GM21367 (cell line): Measurements from ENCODE around the gene MLLT1.

Source experiments
- ATAC-seq: cut with Tn5 transposase; IDR thresholded peaks from one replicate; pipeline ENCODE4 v1.9.1; 2021; ENCODE audit not compliant: unreplicated experiment

Gene MLLT1

DNA sequence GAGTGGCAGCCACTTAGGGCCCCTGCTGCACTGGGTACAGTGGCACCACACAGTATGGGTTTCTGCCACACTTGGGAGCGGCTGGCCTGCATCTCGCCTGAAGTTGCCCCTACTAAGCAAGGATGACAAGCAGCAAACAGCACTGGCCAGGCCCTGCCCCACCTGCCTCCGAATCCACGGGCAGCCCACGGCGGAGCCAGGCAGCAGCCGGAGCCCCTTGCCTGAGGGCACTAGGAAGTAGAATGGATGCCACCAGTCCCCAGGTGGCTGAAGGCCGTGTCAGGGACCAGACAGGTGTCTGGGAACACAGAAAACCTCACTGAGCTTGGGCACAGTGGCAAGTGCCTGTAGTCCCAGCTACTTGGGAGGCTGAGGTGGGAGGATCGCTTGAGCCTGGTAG lies 19.4 kb downstream of the MLLT1 start:
- no peak for ATAC-seq

DNA sequence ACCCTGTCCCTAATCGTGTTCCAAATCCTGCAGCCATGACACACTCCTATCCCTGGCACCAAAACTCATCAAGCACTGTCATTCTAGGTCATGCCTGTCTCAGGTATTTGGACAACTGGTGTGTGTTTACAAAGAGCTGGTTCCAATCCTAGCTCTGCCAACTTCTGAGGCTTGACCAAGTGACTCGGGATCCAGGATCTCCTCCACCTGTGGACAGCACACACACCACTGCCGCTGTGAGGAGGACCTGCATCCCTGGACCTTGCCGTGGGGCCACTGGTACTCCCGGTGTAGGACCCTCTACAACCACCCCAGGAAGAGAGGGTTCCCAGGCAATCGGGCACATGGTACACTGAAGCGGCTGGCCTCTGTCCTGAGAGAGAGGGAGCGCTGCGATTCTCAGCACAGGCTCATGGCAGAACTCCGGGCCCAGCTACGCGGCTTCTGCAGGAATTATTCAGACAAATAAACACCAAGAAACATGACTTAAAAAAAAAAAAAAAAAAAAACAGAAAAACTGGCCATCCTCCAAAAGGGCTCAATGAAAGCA lies 20.4 kb downstream of the MLLT1 start:
- ATAC-seq, result no peak

DNA sequence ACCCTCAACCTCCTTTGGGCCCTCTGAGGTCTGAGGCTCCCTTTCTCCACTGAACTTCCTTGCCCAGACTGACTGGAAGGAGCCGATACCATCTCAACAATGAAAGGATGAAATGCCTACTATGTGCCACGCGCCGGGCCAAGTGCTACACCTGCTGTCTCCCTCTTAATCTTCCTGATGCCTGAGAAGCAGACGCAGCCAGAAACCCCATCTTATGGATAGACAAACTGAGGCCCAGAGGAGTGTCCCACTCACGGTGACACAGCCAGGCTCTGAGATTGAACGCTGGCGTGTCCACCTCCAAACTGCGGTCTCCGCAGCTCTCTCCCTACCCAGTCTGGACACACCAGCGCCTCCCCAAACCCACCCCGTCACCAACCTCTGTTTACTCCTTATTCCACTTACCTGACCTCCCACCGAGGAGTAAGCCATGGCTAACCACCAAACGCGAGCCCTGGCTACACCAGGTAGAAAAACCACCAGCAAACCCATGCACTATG lies 20.9 kb downstream of the MLLT1 start:
- no peak for ATAC-seq

DNA sequence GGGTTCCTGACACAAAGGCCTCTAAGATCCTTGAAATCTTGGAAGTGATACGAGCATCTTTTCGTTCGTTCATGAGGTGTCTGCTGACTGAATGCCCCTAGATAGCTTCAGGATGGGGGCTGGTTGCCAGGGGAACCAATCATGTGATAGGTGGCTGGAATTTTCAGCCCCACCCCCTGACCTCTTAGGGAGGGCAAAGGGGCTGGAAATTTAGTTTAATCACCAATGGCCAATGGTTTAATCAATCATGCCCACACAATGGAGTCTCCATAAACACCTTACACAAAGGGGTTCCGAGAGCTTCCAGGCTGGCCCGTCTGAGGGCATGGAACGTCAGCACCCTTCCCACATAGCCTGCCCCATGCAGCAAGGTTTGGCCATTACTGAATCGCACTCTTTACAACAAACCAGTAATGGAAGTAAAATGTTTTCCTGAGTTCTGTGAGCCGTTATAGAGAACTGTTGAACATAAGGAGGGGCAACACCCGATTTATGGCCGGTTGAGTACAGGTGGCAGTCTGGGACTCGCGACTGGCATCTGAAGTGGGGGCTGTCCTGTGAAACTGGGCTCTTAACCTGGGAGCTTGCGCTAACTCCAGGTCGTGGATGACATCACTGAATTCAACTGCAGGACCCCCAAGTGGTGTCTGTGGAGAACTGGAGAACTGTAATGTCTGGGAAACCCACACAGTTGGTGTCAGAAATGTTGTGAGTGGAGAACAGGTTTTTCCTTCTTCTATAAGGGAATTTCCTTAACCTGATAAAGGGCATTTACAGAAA lies 25.6 kb downstream of the MLLT1 start:
- ATAC-seq, result no peak

DNA sequence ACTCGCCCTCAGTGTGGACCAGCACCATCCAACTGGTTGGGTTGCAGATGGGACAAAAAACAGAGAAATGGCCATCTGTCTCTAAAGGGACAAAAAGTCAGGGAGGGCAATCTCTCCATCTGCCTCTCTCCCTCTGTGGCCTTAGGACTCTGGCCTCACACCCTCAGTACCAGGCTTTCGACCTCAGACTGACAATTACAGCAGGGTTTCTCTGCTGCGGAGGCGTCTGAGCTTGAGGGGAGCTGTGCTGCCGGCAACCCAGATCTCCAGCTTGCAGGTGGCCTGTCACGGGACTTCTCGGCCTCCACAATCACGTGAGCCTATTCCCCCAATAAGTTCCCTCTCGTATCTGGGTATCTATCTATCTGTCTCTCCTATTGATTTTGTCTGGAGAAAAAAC lies 27.7 kb downstream of the MLLT1 start:
- no peak for ATAC-seq

DNA sequence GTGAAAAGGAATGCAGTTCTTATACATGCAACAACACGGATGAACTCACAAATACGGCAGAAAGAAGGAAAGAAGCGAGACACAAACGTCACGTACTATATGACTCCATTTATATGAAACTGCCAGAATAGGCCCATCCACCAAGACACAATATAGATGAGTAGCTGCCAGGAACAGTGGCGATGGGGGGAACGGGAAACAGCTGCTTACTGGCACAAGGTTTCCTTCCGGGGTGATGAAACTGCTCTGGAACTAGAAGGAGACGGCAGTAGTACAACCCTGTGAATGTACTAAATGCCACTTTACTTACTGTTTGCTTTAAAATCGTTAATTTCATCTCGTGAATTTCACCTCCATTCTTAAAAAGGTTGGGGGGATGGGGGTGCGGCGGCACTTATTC lies 28.9 kb downstream of the MLLT1 start:
- ATAC-seq, result no peak

DNA sequence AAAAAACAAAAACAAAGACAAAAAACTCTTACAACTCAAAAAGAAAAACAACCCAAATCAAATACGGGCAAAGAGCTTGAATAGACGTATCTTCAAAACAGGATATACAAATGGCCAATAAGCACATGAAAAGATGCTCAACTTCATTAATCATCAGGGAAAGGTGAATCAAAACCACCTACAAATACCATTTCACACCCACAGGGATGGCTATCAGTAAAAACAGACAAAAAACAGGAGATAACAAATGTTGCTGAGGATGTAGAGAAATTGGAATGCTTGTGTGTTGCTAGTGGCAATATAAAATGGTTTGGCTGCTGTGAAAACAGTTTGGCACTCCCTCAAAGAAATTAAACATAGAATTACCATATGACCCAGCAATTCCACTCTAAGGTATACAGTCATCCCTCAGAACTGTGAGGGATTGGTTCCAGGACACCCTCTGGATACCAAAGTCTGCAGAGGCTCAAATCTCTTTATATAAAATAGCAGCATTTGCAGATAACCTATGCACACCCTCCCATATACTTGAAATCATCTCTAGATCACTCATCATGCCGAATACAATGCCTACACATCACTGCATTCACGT lies 29.7 kb downstream of the MLLT1 start:
- ATAC-seq, result no peak

DNA sequence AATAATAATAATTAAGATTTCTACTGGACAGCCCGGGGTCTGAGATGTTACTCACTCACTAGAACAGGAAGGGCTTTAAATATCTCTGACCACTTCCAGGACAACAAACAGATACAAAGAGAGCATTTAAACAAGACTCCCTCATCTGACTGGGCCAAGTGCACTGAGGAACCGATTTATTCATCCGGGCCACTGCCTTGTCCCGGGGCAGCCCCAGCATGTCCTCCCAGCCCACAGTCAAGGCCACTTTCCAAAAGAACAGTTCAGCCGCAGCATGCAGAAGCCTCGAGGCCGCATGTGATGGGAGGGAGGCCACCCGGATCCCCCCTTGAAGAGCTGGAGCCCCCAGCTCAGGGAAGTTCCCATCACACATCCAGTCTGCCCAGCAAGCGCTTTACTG lies 30.5 kb downstream of the MLLT1 start:
- no peak for ATAC-seq

DNA sequence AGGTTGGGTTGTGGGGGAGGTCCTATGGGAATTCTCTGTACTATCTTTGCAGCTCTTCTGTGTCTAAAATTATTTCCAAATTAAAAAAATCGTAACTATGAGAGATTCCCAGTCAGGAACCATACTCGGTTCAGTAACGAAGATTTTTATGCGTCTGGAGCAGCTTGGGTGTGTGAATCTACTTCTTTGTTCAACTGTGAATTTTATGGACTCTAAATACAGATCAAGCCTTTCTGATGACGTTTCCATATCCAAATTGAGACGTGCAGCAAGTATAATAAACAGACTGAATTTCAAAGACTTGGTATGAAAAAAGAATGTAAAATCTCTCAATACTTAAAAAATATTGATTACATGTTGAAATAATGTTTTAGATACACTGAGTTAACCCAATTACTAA lies 30.9 kb downstream of the MLLT1 start:
- ATAC-seq, result no peak

DNA sequence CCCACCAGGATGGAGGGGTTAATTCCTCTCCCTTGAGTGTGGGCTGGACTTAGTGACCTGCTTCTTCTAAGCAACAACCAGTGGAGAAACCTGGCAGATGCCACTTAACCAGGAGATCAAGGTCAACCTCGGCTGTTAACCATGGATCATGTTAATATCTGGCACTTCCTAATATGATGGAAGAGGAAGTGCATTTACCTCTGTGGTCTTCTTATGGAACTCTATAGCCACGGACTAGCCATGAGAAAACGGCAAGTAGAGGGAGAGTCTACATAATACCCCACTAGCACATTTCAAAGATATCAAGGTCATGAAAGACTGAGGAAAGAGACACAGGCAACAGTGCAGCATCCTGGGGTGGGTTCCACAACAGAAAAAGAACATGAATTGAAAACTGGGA lies 31.4 kb downstream of the MLLT1 start:
- ATAC-seq, result no peak

DNA sequence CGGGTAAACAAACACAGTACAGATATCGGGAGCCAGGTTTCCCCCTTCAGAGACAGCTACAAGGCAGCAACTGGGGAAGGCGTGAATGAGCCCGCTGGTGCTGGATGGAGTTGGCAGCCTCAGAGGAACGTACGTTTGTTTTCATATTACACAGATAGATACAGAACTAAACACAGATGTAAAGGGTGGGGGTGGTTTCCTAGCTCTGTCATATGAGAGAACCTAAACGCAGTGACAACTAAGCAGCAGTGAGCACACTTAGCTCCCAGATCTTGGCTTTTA lies 32.8 kb downstream of the MLLT1 start:
- no peak for ATAC-seq

DNA sequence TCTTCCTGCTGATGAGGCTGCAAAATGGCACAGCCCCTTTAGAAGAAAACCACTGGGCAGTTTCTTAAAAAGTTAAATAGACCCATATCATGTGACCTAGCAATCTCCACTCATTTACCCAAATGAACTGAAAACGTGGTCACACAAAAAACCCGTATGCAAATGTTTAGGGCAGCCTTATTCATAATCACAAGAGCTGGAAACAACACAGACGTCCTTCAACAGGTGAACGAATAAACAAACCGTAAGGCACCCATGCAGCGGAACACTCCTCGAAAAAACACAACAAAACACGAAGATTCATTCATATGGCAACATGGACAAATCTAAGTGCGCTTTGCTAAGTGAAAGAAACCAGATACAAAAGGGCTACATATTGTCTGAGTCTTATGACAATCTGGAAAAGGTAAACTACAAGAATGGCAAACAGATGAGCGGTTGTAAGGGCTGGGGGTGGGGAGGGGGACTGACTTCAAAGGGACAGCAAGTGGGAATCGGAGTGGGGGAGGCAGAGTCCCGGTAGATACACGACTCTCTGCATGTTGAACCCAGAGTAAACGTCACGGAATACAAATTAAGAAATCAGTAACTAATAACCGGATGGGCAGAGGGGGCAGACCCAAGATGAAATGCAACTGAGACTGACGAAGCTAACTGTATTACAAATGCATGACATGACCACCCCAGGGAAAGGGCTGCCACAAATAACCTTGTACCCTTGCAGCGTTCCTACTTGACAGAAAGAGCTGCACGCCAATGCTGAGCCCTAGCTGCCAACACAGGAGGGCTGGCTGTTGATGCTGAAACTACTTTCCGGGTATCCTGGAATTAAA lies 33.4 kb downstream of the MLLT1 start:
- no peak for ATAC-seq

DNA sequence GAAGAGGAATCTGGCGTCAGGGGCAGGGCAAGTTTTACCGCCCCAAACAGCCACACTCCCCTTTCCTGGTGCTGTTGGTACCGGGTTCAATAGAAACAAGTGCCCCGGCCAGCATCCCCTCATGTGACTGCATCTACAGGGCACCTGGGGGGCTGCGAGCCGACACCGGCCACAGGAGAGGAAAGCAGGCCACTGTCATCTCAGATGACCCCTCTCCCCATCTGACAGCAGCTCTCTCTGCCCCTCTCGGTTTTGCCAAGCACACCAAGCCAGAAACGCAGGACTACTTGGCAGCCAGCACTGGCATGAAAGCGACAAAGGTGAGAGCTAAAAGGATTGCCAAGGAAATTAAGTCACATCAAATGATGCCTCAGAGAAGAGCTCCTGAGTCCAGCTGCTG lies 37.1 kb downstream of the MLLT1 start:
- ATAC-seq, result no peak

DNA sequence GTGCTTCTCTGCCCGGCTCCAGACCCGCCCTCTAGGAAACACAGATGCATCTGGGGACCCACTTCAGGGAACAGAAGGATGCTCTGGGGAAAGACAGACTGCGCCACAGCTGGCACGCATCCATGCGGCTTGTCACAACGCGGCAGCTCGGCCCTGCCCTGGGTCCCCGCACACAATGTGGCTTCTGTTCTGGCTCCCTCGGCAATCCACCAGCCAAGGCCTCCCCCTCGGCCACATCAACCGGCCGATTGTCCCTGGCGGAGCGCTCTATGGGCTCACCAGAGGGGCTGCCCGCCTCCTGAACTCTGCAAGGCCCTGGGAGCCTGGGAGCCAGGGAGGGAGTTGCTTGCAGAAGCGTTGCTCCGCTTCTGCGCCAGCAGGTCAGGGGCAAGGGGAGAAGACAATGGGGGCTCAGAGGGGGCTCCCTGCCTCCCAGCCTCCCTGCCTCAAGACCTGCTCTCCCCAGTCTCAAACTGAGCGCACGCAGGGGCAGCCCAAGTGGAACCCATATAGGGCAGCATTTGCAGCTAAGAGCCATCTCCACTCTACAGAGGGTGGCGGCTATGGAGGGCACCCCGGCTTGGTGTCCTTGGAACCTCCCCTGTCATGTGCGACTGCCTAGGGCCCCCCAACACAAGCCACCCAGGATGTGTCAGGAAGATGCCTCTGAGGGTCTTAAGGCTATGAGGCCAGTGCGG lies 37.9 kb downstream of the MLLT1 start:
- no peak for ATAC-seq

DNA sequence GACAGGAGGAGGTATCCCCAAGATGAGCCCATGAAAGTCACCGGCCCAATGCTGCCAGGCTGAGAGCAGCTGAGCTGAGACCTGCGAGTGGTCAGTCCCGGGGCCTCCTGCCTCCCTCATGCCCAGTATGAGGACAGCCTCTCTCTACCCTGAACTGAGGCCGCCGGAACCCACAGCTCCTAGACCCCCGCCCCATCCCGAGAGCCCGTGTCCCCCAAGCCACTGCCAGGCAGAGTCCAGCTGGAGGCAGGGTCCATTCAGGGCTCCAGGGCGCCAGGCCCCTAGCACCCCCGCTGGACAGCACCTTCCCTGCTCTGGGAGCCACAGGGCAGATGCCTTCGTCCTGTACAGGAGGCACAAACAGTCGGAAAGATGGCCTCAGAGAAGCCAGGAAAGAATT lies 38.7 kb downstream of the MLLT1 start:
- ATAC-seq, result no peak

DNA sequence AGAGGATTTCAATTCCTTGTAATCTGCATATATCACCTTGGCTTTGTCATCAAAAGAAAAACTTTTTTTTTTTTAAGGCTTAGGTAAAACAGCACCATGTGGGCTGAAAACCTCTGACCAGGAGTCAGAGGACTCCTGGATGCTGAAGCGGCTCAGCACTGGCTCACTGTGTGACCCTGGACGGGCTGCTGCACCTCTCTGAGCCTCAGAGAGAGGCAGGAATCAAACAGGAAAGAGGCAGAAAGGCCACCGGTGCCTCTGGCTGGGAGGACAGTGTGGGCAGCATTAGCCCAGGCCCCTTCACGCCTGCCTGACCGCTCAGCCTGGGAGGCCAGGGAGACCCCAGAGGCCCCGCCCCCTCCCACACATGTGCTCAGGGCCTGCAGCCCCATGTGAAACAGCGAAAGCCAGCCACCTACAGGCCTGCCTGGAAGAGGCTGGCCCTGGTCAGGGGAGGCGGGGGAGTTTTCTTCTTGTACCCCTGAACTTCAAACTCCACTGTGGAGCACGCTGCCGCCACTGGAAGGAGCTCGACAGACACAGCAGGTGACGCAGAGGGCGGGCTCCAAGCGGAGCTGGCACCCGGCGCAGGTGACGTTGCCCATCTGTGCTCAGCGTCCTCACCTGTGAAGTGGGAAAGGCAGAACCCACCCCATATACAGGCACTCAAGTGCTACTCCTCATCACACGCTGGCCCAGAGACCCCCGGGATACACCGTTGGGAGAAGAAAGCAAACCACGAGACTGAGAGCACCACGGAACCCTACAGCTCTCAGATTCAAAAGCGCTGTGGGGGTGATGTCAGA lies 39.7 kb downstream of the MLLT1 start:
- ATAC-seq, result no peak

DNA sequence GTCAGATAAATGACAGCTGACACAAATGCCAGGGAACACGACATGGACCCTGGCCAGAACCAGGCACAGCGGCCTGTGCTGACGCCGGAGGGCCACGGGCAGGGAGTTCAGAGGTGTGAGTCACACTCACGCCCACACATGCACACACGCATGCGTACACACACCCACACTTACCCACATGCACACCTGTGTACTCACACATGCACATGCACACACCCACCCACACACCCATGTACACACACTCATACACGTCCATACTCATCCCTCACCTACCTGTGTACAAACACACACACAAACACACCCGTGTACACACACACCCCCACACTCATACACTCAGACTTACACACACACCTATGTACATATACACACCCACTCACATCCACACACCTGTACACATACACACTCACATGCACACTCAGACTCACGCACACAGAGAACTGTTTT lies 40.4 kb downstream of the MLLT1 start:
- no peak for ATAC-seq

DNA sequence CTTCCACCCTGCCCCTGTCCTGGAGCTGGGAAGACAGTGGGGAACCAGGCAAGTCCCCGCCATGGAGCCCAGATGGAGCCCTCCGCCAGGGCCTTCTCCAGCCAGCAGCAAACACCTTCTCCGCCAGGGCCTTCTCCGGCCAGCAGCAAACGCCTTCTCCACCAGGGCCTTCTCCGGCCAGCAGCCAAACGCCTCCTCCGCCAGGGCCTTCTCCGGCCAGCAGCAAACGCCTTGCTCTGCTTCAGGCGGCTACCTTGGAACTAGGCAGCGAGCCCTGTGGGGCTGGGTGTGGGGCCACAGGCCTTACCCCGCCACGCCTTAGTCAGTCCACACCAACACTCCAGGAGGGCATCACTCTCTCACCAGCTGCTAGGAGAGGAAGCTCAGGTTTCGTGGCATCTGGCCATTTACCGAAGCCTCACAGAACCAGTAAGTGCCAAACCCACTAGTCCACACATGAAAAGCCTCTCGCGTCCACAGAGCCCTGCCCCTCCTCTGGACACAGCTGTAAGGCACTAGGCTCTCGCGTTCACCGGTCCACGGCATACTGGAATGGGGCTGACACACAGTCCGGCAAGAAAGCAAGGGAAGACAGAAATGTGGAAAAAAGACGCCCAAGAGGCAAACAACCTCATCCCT lies 41.0 kb downstream of the MLLT1 start:
- ATAC-seq, result no peak

DNA sequence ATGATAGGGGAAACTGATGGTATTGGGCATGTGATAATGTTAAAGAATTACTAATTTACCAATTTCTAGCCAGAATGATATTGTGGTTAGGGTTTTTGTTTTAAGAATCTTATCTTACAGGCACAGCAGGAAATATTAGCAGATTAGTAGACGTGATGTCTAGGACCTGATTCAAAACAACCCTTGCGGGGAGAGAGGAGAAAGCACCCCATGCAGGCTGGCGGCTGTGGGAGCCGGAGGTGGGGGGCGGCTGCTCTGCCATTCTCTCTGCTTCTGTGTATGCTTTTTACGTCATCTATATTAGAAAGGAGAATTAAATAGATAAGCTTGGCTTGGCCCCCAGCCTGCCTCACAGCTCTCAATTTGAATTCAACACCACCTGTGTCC lies 41.5 kb downstream of the MLLT1 start:
- ATAC-seq, result no peak
